NCI-H2227 (cell line): ENCODE results near the gene LCN15.
"Not testable (repeated sequence)": the region's sequence is repeated elsewhere in the genome, so short reads cannot be mapped to it uniquely, and the experiment has no call there.

ENCODE experiments used
- DNase-seq: peaks from one replicate; lab custom pipeline; 2025; ENCODE audit not compliant: unreplicated experiment; lab: John Stamatoyannopoulos, UW

The LCN15 gene

DNA sequence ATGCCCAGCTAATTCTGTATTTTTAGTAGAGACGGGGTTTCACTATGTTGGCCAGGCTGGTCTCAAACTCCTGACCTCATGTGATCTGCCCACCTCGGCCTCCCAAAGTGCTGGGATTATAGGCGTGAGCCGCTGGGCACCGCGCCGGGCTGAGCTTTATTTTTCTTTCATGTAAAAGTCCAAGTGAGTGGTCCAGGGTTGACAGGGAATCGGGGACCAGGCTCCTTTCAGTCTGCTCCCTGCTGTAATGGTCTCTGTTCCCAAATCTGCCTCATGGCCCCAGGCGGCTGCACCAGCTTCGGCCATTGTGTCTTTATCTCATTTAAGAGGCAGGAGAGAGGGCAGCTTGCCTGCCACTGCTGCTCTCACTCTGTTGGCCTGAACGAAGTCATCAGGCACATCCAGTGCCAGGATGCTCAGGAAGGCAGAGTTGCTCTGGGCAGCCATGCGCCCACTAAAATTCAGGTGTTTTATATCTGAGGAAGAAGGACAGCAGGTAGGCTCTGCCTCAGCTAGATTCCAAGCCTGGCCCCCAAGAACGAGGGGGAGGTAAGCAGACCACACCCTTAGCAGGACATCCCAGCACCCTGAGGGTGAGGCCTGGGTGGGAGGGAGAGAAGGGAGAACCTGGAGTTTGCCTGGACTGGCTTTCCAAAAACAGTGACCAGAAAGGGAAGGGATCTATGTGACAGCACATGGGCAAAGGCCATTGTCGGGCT is 30.1 kb upstream of the LCN15 start:
- DNase-seq: no peak

DNA sequence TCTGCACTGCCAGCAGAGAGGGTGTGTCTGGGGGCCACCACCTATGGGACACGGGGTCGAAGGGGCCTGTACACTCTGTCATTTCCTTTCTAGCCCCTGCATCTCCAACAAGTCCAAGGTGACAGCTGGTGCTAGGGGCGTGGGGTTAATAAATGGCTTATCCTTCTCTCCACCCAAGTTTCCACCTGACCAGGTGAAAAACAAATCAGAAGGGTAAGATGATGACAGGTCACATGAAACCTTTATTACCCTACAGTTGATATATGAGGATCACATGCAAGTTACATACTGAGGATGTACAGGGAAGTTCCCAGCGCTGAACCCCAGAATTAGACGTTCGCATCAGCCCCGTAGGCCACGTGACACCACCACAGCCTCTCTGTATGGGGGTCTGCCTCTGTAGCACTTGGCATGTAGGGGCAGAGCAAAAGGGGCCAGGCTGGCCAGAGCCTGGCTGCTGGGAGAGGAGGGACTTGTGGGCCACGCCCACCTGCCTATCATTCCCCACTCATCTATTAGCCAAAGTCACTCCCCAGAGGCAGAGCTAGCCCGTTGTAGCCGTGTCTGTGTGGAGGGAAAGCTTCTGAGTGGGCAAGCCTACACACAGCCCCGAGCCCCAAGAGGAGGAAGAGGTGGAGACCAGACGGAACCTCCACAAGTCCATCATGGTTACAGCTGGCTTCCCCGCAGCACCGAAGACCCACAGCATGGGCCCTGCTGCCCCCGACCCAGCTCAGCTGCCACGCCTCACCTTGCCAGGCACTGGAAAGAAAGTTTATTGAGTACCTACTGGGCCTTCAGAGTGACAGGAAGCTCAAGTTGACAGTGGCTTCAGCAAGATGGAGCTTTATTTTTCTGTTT is 29.0 kb upstream of the LCN15 start:
- peak; percentile 15 for DNase-seq

DNA sequence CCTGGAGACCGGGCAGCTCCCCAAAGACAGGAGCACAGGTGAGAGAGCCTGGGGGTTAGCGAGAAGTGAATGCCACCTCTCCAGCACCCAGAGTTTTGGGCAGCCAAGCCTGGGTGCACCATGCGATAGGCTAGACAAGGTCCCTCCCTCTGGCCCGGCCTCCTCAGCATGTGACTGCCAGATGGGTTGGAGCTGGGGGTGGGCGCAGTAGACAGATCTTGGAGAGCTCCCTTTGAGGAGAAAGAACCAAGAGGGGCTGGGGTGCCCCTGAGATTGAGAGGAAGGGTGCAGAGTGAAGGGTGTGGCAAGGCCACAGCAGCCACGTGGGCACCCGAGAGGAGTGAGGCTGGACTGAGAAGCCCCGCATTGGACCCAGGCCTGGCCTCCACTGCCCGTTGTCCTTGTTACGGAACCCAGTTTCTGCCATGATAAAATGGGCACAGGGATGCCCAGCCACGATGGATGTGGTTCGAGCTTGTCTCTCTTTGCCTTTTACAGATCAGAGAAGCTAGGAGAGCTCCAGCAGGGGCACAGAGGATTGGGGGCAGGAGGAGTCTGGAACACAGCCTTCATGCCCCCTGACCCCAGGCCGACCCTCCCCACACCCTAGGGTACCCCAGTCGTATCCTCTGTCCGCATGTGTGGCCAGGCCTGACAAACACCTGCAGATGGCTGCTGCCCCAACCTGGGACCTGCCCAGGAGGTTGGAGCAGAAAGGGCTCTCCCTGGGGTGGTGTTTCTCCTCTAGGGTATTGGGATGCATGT is 28.2 kb upstream of the LCN15 start:
- DNase-seq: no peak

DNA sequence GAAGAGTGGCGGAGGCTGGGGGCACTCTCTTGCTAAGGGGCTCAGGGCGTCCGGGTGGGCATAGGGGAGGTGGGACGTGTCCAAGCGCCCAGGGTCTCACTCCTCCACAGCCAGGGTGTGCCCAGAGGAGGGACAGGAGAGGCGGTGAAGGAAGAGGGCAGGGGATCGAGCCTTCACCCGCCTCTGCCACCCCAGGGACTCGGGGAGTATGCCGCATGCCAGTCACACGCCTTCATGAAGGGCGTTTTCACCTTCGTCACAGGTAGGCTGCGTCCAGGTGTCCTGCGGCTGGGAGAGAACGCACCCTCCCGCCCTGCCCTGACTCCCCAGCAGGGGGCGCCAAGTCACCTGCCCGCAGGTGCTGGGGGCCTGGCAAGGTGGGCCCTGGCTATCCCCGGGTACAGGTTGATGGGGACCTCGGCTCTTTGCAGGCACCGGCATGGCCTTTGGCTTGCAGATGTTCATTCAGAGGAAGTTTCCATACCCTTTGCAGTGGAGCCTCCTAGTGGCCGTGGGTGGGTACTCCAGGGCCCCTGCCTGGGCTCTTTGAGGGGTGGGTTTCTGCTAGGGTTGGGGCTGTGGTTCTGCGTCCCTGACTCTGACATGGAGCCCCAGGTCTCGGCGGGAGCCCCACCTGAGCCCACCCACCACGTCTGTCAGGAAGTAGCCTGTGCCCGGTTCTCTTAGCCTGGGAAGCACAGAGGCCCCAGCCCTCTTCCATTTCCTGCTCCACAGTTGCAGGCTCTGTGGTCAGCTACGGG is 27.4 kb upstream of the LCN15 start:
- DNase-seq: peak; percentile 46

DNA sequence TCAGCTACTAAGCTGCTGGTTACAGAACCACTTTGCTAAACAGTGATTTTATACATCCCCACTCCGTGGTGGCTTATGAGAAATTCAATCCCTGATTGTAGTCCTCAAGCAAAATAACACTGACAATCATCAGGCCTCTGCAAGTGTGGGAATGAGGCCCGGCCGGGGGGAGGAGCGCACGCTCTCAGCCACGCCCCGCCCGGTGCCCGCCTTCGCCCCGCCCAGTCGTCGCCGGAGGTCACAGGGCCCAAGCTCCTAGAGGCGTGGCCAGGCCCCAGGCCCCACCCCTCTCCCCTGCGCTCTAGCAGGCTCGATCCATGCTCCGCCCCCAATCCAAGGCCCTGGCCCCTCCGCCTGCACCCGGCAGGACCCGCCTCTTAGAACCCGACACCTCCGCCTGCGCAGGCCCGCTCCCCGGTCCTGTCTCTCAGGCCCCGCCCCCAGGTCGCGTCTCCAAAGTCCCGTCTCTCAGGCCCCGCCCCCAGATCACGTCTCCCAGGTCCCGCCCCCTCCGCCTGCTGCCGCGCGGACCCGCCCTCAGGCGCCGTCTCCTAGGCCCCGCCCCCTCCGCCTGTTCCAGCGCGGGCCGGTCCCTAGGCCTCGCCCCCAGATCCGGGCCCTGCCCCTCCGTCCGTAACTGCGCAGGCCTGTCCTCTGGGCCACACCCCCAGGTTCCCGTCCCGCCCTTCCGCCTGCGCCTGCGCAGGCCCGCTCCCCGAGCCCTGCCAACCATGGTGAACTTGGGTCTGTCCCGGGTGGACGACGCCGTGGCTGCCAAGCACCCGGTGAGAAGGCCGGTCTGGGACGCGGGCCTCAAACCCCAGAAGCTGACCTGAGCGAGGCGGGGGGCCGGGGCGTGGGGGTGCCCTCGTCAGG is 26.6 kb upstream of the LCN15 start, which contains the start of gene TMEM141:
TSS of gene TMEM141 (plus strand) at position 705 of the 876 bp plus-strand sequence. CDS start at position 732, 27 bp downstream.
- DNase-seq: peak; percentile 98

DNA sequence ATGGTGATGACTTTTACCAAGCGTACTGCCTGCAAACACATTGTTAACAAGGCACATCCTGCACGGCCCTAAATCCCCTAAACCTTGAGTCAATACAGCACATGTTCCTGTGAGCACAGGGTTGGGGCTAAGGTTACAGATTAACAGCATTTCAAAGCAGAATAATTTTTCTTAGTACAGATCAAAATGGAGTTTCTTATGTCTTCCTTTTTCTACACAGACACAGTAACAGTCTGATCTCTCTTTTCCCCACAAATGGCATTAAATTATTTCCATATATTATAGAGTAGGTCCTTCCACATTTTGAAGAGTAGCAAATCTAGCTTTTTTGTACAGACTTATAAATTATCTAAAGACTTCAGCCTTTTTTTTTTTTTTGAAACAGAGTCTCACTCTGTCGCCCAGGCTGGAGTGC is 25.2 kb upstream of the LCN15 start:
- no peak for DNase-seq

DNA sequence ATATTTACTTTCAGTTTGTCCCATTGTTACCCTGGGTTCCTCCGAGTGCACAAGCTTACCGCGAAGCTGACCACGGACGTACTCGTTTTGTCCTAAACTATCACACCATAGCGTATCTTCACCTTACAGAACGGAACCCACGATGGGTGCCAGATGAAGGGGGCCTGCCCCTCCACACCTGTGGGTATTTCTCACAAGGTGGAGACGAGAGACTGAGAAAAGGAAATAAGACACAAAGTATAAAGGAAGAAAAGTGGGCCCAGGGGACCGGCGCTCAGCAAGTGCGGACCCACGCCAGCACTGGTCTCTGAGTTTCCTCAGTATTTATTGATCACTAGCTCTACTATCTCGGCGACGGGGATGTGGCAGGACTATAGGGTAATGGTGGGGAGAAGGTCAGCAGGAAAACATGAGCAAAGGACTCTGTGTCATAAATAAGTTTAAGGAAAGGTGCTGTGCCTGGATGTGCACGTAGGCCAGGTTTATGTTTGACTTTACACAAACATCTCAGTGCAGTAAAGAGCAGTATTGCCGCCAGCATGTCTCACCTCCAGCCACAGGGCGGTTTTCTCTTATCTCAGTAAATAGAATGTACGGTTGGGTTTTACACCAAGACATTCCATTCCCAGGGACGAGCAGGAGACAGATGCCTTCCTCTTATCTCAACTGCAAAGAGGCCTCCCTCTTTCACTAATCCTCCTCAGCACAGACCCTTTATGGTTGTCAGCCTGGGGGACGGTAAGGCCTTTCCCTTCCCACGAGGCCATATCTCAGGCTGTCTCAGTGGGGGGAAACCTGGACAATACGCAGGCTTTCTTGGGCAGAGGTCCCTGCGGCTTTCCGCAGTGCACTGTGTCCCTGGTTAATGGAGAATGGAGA is 24.6 kb upstream of the LCN15 start:
- DNase-seq: not testable (repeated sequence)

DNA sequence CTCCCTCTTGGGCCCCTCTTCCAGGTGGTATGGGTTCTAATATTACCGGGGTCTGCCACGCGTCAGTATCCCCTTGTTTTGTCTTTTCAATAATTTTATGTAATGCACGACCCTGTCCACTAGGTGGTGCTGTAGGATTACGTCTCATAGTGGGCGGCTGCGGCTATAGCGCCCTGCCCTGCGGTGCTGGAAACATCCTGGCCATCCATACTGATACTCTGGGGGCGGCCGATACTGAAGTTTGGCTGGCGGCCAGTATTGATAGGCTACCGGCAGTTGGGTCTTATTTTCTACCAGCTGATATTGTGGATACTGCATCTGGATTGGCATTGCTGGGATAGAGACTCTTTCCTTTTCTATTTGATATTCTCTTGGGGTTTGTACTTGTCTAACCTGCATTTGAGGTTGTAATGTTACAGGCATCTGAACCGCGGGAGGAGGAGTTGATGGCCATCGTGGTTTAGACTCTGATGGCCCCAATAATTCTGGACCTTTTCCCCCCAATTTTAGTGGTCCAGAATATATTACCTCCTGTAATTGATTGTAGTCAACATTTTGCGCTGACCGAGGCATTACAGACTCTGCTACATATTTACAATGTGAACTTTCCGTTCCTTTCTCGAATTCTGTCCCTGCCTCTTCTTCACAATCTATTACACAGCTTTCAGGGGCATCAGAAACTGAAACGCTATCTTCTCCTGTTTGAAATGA is 23.5 kb upstream of the LCN15 start:
- DNase-seq: peak; percentile 83

DNA sequence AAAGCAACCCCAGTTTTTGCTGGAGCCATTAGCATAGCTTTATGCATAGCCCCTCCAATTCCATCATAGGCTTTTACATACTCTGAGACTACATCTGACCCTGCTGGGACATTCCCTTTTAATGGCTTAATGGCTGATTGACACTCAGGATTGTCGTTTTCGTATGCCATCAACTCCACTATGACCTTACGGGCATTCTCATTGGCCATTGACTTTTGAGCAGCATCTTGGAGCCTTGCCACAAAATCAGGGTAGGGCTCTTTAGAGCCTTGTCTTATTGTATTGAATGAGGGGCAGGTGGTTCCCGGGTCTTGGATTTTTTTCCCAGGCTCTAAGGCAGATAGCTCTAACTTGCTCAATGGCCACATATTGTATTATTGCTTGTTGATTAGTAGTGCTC is 22.7 kb upstream of the LCN15 start:
- not testable (repeated sequence) for DNase-seq

DNA sequence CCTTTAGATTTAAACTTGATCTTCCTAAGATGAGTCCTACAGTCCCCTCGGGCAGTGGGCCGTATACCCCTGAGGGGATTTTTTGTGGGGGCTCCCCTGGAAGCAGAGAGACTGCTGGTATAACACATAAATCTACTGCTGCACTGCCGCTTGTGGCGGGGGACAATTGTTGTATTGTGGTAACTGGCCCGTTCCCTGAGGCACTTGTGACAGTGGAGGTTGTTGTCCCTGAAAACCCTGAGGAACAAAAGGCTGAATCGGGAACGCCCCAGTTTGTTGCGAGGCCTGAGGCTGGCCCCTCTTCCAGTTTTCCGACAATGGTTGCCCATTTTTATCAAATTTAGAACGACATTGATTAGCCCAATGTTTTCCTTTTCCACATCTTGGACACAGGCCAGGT is 22.1 kb upstream of the LCN15 start:
- no peak for DNase-seq

DNA sequence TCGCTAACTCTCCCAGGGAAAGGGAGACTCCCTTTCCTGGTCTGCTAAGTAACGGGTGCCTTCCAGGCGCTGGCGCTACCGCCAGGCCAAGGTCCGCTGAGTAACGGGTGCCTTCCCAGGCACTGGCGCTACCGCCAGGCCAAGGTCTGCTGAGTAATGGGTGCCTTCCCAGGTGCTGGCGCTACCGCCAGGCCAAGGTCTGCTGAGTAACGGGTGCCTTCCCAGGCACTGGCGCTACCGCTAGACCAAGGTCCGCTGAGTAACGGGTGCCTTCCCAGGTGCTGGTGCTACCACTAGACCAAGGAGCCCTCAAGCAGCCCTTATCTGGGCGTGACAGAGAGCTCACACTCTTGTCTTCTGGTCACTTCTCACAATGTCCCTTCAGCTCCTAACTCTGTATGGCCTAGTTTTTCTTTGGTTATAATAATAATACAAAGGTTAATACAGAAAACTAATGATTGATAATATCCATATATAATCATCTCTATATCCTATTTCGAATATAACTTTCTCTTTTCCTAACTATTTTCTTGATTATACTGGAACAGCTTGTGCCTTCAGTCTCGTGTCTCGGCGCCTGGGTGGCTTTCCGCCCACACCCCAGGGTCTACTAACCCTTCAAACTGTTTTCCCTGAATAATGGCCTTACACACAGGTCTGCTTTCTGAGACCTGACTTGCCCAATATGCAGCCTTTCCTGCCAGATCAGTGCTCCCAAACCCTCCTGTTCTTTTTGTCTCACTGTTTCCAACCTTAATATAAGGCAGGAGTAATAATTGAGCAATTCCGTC is 21.4 kb upstream of the LCN15 start:
- DNase-seq: not testable (repeated sequence)

DNA sequence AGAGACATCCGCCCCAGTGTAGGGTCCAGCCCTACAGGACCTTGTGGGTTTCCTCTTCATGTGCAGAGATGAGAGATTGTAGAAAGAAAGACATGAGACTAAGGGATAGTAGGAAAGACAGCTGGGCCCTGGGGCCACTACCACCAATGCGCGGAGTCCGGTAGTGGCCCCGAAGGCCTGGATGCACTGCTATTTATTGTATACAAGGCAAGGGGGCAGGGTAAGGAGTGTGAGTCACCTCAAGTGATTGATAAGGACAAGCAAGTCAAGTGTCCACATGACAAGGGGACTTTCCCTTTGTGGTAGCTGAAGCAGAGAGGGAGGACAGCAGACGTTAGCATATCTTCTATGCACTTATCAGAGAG is 20.7 kb upstream of the LCN15 start:
- DNase-seq: no peak

DNA sequence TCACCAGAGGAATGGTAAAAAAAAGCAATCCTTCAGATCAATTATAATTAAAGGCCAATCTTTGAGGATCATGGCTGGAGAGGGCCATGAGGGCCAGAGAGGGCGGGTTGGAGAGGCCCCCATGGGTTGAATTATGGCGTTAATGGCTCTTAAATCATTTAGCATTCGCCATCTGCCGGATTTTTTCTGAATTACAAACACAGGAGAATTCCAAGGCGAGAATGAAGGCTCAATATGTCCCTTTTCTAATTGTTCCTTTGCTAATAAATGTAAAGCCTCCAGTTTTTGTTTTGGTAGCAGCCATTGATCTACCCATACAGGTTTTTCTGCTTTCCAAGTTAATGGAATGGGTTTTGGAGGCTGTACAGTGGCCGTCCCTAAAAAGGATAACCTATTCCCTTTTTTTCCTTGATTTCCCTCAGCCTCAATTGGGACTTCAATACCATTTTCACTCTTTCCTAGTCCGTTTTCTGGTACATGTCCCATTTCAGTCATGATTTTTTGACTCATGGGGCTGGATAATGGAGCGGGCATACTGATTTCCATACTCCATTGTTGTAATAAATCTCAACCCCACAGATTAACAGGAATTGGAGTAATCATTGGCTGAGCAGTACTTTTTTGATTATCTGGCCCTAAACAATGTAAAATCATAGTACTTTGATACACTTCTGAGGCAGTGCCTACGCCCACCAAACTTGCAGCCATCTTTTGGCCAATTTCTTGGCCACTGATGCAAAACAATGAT is 20.1 kb upstream of the LCN15 start:
- DNase-seq: peak; percentile 42

DNA sequence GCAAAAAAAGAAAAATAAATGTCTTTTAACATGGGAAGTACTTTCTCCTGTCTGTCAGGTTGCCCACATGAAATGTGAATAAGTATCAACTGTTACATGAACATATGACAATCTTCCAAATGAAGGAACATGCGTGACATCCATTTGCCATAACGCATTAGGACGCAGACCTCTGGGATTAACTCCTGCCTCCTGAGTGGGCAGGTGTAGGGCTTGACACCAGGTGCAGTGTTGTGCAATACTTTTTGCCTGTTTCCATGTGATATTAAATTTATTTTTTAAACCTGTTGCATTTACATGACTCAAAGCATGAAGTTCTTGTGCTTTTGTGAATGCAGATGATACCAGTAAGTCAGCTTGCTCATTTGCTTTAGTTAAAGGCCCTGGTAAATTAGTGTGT is 18.1 kb upstream of the LCN15 start:
- DNase-seq: no peak

DNA sequence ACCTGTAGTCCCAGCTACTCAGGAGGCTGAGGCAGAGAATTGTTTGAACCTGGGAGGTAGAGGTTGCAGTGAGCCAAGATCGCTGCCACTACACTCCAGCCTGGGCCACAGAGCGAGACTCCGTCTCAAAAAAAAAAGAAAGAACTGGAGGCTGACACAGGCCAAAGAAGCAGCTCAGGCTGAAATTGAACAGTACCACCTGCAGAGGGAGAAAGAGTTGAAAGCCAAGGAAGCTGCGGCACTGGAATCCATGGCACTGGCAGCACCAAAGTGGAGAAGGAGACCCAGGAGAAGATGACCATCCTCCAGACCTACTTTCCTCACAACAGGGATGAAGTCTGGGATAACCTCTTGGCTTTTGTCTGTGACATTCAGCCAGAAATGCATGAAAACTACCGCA is 15.5 kb upstream of the LCN15 start:
- no peak for DNase-seq

DNA sequence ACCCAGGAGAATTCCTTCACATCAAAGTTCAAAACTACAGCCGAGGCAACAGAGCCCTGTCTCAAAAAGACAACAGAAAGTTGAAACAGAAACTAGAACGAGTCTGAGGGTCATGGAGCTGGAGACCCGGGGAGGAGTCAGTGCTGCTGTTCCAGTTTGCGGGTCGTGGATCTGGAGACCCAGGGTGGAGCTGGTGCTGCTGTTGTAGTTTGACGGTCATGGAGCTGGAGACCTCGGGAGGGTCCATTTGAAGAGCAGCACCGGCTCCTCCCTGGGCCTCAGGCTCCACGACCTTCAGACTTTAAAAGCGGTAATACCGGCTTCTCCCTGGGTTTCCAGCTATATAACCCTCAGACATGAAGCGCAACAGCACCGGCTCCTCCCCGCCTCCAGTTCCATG is 13.0 kb upstream of the LCN15 start:
- no peak for DNase-seq

DNA sequence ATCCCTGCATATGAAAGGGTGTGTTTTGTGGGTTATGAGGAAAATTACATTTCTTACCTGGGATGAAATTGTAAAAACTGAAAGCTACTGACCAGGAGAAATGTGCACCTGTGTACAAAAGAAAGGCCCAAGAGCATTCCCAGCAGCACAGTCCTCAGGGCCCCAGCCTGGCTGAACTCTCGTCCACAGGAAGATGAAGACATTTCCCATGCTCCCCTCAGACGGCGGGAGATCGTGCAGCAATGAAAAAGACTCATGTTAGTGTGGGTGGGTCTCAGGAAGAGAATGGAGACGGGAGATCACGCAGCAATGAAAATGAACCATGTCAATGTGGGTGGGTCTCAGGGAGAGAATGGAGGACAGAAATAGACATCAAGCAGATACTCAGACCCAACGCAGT is 12.6 kb upstream of the LCN15 start:
- DNase-seq: no peak
